Lung (tissue), 12 donors: Measurements from ENCODE around the gene TCF20. TPM values are rescaled to one million over a fixed set of nuclear protein-coding genes. Genes with fewer than 3 reads are reported as not detected.

Source experiments
- ATAC-seq: fragments of 200-7000 bp; cut with Tn5 transposase; one replicate; pipeline ENCODE4 v1.9.1; 2020; ENCODE audit warnings: moderate number of reproducible peaks; ENCODE audit not compliant: insufficient read depth, low FRiP score
- DNase-seq, 3 donors: peaks; one replicate each; pipeline ENCODE4 v3.0.0-alpha.2; 2013 to 2017
- H3K27ac ChIP-seq, 2 donors: one replicate each; pipeline ENCODE4 v1.5.1; 2013; ENCODE audit warnings: mild to moderate bottlenecking in 2 of 2, moderate library complexity in 2 of 2, control low read depth in 1 of 2, inconsistent platforms in 1 of 2, low read depth in 1 of 2, low read length in 1 of 2
- H3K27me3 ChIP-seq, 3 donors: one replicate each; pipeline ENCODE4 v1.5.1; 2013; ENCODE audit warnings: low read length in 2 of 3; ENCODE audit not compliant: control insufficient read depth in 3 of 3, insufficient read depth in 3 of 3
- H3K36me3 ChIP-seq, 4 donors: one replicate each; pipeline ENCODE4 v1.5.1; 2013; ENCODE audit warnings: low read length in 4 of 4, mild to moderate bottlenecking in 1 of 4, moderate library complexity in 1 of 4; ENCODE audit not compliant: control insufficient read depth in 4 of 4, insufficient read depth in 4 of 4
- H3K4me1 ChIP-seq, 5 donors: one replicate each; pipeline ENCODE4 v1.5.1; 2013; ENCODE audit warnings: low read length in 5 of 5, mild to moderate bottlenecking in 2 of 5, moderate library complexity in 1 of 5; ENCODE audit not compliant: control insufficient read depth in 5 of 5, insufficient read depth in 5 of 5
- H3K4me3 ChIP-seq: one replicate; pipeline ENCODE4 v1.5.1; 2013; ENCODE audit warnings: mild to moderate bottlenecking, control low read depth, moderate library complexity
- H3K9ac ChIP-seq, 2 donors: one replicate each; pipeline ENCODE4 v1.5.1; 2013; ENCODE audit warnings: low read length in 2 of 2, control low read depth in 1 of 2; ENCODE audit not compliant: insufficient read depth in 1 of 2
- H3K9me3 ChIP-seq, 4 donors: one replicate each; pipeline ENCODE4 v1.5.1; 2013; ENCODE audit warnings: low read length in 3 of 4, mild to moderate bottlenecking in 1 of 4, moderate library complexity in 1 of 4; ENCODE audit not compliant: control insufficient read depth in 4 of 4, insufficient read depth in 3 of 4
- WGBS, 2 donors: extraction: QIAGEN DNeasy Blood & Tissue Kit; methylation state at CpG; one replicate each; pipeline ENCODE4 v1.1.7; 2013; 5-methylcytosine and 5-hydroxymethylcytosine counted together
- polyA plus RNA-seq, 2 donors: library from polyadenylated mRNA; stranded (reverse); fragments of 200-250 nt; gene quantifications; one replicate each; pipeline ENCODE4 v1.2.1, GENCODE V29; 2013
- total RNA-seq, 2 donors: library from RNA; depleted of rRNA in 1 of 2; stranded (reverse); fragments of >200 nt in 1 of 2; gene quantifications; one replicate each; pipeline ENCODE4 v1.2.1, GENCODE V29; 2014 to 2021
- TF ChIP-seq, protein P1 (sequence below): IDR thresholded peaks from 2 replicates; pipeline ENCODE4 v1.5.1; 2012; ENCODE audit warnings: mild to moderate bottlenecking; ENCODE audit errors: control extremely low read depth, extremely low read depth
- donor health status: control.
- donor health status: control.
- donor health status: Bipolar disorder and iron deficiency.
- donor health status: healthy.
- donor health status: DM: yes; HTN: yes; CAD: no.

Gene TCF20
- total and polyA plus RNA-seq, 4 donors, result 9.7 to 41.5 (median 22.7) TPM

DNA sequence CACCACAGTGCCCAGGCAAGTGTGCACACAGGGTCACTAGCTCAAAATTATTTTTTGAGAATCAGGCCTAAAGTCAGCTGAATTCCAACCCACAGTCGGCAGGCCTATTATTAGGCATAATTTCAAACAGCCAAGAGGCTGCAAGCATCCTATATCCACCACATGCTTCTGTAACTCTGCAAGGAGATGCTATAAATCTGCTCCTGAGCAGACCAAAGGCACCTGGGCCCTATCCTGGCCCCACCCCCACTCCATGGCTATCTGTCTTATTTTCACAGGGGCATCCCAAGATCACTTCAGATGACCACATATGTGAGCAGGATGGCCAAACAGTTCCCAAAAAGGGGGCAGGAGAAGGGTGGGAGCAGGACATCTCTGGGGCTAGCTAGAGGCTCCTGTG lies 44.6 kb downstream of the TCF20 start:
- ATAC-seq (no peak), DNase-seq (no peak)
- 81 to 96% methylated on average over 1 of the region's 1 CpG for WGBS, 2 donors
- H3K27ac ChIP-seq, result no peak overlapping the region
- H3K9me3 ChIP-seq, result no peaks in the 10 kb centered on the region
- TF ChIP-seq, protein P1, sequence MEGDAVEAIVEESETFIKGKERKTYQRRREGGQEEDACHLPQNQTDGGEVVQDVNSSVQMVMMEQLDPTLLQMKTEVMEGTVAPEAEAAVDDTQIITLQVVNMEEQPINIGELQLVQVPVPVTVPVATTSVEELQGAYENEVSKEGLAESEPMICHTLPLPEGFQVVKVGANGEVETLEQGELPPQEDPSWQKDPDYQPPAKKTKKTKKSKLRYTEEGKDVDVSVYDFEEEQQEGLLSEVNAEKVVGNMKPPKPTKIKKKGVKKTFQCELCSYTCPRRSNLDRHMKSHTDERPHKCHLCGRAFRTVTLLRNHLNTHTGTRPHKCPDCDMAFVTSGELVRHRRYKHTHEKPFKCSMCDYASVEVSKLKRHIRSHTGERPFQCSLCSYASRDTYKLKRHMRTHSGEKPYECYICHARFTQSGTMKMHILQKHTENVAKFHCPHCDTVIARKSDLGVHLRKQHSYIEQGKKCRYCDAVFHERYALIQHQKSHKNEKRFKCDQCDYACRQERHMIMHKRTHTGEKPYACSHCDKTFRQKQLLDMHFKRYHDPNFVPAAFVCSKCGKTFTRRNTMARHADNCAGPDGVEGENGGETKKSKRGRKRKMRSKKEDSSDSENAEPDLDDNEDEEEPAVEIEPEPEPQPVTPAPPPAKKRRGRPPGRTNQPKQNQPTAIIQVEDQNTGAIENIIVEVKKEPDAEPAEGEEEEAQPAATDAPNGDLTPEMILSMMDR, result no peak
- H3K9ac ChIP-seq, result no peak overlapping the region
- H3K4me1 ChIP-seq, result peaks cover 3 to 16% (median 9%) of the 10 kb centered on the region in 5 donors
- H3K27me3 ChIP-seq, result no peaks in the 10 kb centered on the region
- H3K4me3 ChIP-seq, result no peak overlapping the region
- no peaks in the 10 kb centered on the region for H3K36me3 ChIP-seq

- TF ChIP-seq, protein P1, result no peak
- Histone ChIP-seq H3K4me1 (peaks cover 0 to 7% (median 3%) of the 10 kb centered on the region in 5 donors), H3K4me3 (no peak overlapping the region), H3K9me3 (no peaks in the 10 kb centered on the region), H3K36me3 (peaks cover 0 to 2% (median 0%) of the 10 kb centered on the region in 4 donors), H3K27ac (no peak overlapping the region), H3K27me3 (no peaks in the 10 kb centered on the region), H3K9ac (no peak overlapping the region)
- WGBS, 2 donors, result 75 to 82% methylated on average over 1 of the region's 1 CpG
- ATAC-seq (no peak), DNase-seq (no peak)
Measured at GRCh38 chr22:42222140-42222539, 48.3 kb downstream of the TCF20 start.

Other genes with a start within 250 kb of the TCF20 start
- gene NAGA, start 199.8 kb downstream of the TCF20 start, total RNA-seq, result 10 to 100 TPM; 33.9 to 45.3 TPM
- gene NAGA, start 199.8 kb downstream of the TCF20 start, polyA plus RNA-seq, result 10 to 100 TPM in 1 of 2 donors, 1 to 10 TPM in 1; 9.9 to 48.0 TPM
- gene PHETA2, start 196.4 kb downstream of the TCF20 start, total RNA-seq, result 10 to 100 TPM; 11.8 to 18.1 TPM
- gene PHETA2, start 196.4 kb downstream of the TCF20 start, polyA plus RNA-seq, result 10 to 100 TPM; 12.8 to 14.1 TPM
- gene SMDT1, start 191.0 kb downstream of the TCF20 start, total RNA-seq, result 100 to 1,000 TPM in 1 of 2 donors, 10 to 100 TPM in 1; 34.7 to 133 TPM
- 100 to 1,000 TPM in 1 of 2 donors, 10 to 100 TPM in 1; 67.4 to 167 TPM for gene SMDT1, start 191.0 kb downstream of the TCF20 start, polyA plus RNA-seq
- 10 to 100 TPM; 37.9 to 61.5 TPM for gene NDUFA6, start 179.9 kb downstream of the TCF20 start, total RNA-seq
- gene NDUFA6, start 179.9 kb downstream of the TCF20 start, polyA plus RNA-seq, result 100 to 1,000 TPM in 1 of 2 donors, 10 to 100 TPM in 1; 78.6 to 118 TPM
- gene CYP2D6, start 139.8 kb downstream of the TCF20 start, total RNA-seq, result 1 to 10 TPM in 1 of 2 donors, under 1 TPM in 1; 0.94 to 1.3 TPM
- gene CYP2D6, start 139.8 kb downstream of the TCF20 start, polyA plus RNA-seq, result 1 to 10 TPM in 1 of 2 donors, under 1 TPM in 1; 0.80 to 1.3 TPM
- 10 to 100 TPM in 1 of 2 donors, 1 to 10 TPM in 1; 2.2 to 14.4 TPM for gene NFAM1, start 161.8 kb upstream of the TCF20 start, total RNA-seq
- 10 to 100 TPM in 1 of 2 donors, 1 to 10 TPM in 1; 3.6 to 24.6 TPM for gene NFAM1, start 161.8 kb upstream of the TCF20 start, polyA plus RNA-seq
- gene RRP7A, start 249.1 kb upstream of the TCF20 start, total RNA-seq, result 10 to 100 TPM; 14.9 to 35.5 TPM
- gene RRP7A, start 249.1 kb upstream of the TCF20 start, polyA plus RNA-seq, result 10 to 100 TPM; 10.2 to 31.9 TPM